ENCODE data around the gene HTR2A.

DNA sequence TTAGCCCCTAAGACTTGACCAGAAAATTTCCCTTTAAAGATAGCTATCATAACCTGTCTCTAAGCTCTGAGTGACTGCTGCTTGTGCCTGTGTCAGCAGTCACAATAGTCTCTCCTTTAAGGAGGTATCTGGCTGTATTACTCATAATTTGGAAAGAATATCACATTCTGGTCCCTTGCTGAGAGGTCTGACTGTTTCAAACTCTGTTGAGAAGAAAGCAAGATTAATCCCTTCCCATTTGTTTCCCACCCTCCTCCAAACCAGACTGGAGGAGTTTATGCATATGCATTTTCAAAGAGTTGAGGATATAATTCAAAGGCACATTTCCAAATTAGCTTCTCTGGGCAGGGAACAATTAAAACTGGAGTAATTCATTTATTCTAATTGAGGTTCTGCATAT is 2.3 kb downstream of the HTR2A start:
- no peak for TF ChIP-seq EP300 (IDR thresholded peaks at IDR 0.05; ENCODE audit: borderline replicate concordance in 1 of 2, low read depth in 1 of 2, low read length in 1 of 2)
- TF ChIP-seq, protein P1, sequence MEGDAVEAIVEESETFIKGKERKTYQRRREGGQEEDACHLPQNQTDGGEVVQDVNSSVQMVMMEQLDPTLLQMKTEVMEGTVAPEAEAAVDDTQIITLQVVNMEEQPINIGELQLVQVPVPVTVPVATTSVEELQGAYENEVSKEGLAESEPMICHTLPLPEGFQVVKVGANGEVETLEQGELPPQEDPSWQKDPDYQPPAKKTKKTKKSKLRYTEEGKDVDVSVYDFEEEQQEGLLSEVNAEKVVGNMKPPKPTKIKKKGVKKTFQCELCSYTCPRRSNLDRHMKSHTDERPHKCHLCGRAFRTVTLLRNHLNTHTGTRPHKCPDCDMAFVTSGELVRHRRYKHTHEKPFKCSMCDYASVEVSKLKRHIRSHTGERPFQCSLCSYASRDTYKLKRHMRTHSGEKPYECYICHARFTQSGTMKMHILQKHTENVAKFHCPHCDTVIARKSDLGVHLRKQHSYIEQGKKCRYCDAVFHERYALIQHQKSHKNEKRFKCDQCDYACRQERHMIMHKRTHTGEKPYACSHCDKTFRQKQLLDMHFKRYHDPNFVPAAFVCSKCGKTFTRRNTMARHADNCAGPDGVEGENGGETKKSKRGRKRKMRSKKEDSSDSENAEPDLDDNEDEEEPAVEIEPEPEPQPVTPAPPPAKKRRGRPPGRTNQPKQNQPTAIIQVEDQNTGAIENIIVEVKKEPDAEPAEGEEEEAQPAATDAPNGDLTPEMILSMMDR (IDR thresholded peaks at IDR 0.05) = no peak
- no peak for TF ChIP-seq MXI1 (IDR thresholded peaks at IDR 0.05; ENCODE audit: low read depth, low read length)
- TF ChIP-seq, protein P2, sequence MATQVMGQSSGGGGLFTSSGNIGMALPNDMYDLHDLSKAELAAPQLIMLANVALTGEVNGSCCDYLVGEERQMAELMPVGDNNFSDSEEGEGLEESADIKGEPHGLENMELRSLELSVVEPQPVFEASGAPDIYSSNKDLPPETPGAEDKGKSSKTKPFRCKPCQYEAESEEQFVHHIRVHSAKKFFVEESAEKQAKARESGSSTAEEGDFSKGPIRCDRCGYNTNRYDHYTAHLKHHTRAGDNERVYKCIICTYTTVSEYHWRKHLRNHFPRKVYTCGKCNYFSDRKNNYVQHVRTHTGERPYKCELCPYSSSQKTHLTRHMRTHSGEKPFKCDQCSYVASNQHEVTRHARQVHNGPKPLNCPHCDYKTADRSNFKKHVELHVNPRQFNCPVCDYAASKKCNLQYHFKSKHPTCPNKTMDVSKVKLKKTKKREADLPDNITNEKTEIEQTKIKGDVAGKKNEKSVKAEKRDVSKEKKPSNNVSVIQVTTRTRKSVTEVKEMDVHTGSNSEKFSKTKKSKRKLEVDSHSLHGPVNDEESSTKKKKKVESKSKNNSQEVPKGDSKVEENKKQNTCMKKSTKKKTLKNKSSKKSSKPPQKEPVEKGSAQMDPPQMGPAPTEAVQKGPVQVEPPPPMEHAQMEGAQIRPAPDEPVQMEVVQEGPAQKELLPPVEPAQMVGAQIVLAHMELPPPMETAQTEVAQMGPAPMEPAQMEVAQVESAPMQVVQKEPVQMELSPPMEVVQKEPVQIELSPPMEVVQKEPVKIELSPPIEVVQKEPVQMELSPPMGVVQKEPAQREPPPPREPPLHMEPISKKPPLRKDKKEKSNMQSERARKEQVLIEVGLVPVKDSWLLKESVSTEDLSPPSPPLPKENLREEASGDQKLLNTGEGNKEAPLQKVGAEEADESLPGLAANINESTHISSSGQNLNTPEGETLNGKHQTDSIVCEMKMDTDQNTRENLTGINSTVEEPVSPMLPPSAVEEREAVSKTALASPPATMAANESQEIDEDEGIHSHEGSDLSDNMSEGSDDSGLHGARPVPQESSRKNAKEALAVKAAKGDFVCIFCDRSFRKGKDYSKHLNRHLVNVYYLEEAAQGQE (IDR thresholded peaks at IDR 0.05; ENCODE audit: low read depth, low read length) = no peak
- no peak for TF ChIP-seq CHD2 (IDR thresholded peaks at IDR 0.05; ENCODE audit: low read length, partially characterized antibody)
- no peak for TF ChIP-seq USF2 (IDR thresholded peaks at IDR 0.05; ENCODE audit: borderline replicate concordance, low read depth, low read length)
- no peak for TF ChIP-seq RFX5 (IDR thresholded peaks at IDR 0.05; ENCODE audit: low read length)
- no peak for TF ChIP-seq NFIC (IDR thresholded peaks at IDR 0.05; ENCODE audit: borderline replicate concordance)
- TF ChIP-seq YY1 (IDR thresholded peaks at IDR 0.05; ENCODE audit: low read depth) = no peak
- TF ChIP-seq TAF1 (IDR thresholded peaks at IDR 0.05; ENCODE audit: borderline replicate concordance, low read depth, low read length) = no peak
- no peak for TF ChIP-seq RCOR1 (IDR thresholded peaks at IDR 0.05; ENCODE audit: low read length)
- TF ChIP-seq SMC3 (IDR thresholded peaks at IDR 0.05; ENCODE audit: low read depth, low read length) = no peak
- no peak for TF ChIP-seq SIN3A (IDR thresholded peaks at IDR 0.05; ENCODE audit: borderline replicate concordance, low read depth, low read length)
- TF ChIP-seq, protein P3, sequence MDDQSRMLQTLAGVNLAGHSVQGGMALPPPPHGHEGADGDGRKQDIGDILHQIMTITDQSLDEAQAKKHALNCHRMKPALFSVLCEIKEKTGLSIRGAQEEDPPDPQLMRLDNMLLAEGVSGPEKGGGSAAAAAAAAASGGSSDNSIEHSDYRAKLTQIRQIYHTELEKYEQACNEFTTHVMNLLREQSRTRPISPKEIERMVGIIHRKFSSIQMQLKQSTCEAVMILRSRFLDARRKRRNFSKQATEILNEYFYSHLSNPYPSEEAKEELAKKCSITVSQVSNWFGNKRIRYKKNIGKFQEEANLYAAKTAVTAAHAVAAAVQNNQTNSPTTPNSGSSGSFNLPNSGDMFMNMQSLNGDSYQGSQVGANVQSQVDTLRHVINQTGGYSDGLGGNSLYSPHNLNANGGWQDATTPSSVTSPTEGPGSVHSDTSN (IDR thresholded peaks at IDR 0.05) = 0 out of 2 replicates have a peak, but pooled peaks have one; percentile 31
